Embryonic facial prominence (tissue), 1 donor: ENCODE results near the gene LSM2.
"Not testable (repeated sequence)": the region's sequence is repeated elsewhere in the genome, so short reads cannot be mapped to it uniquely, and the experiment has no call there.

Experiments used
- DNase-seq: peaks from one replicate; pipeline ENCODE4 v3.0.0-alpha.2; 2016; ENCODE audit errors: extremely low spot score

The LSM2 gene

DNA sequence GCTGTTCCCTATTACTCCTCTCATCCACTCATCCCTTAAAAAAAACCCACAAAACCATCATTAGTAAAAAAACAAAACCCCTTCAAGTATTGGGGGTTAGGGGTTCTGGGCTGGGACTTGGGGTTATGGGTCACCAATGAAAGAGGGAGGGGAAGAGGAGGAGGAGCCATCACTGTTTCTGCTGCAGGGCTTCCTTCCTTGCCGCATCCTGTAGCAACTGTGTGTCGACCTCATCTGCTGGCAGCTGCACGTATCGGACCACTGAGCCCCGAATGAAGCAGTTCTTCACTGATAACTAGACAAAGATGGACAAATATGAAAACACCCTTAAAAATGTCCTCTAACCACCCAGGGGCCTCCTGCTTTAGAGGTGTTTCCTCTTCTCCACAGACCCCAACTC, 9.2 kb downstream of the LSM2 start:
- no peak for DNase-seq

DNA sequence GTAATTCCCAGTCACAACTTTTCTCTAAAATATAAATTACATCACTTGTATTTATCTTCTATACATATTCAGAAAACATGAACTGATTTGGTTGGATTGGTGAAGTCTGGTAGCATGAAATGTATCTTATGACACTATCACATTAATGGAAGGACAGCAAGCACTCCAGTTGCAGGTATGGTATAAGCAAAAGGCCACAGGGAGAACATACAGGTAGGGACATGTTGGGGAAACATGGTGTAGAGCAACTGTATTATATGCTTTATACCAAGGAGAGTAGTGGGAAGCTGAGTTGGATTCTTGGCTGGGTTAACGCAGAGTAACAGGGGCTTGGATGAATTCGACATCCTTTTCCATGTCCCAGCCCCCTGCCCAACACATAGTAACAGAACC, 9.8 kb downstream of the LSM2 start:
- DNase-seq: no peak

DNA sequence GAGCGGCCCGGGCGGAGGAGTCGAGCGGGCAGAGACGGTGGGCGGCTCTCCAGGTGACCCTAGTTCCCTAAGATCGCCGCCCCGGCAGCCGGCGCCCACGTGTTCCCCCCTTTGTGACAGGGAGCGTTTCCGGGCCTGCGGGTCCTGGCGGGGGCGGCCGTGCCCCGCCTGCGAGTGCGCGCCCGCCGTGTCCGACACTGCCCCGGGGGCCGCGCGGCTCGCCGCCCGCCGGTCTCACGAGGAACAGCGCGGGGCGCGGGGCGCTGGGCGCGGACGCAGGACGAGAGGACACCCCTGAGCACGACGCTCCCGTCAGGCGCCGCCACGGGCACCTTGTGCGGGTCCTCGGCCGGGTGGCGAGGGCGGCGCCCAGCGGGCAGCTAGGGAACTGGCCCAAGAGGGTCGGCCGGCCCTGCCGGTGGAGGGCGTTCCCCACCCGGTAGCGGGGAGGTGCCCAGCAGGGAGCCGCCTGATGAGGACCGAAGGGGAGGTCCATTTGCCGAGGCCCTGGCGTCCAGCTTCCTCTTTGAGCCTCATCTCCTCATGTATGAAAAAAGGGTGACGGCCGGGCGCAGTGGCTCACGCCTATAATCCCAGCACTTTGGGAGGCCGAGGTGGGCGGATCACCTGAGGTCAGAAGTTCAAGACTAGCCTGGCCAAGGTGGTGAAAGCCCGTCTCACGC, 11.0 kb downstream of the LSM2 start, which contains the start of gene VARS1:
Gene VARS1, minus strand, starts transcription at position 137 of the 683 bp plus-strand sequence. CDS start 535 bp downstream, outside the sequence.
- peak; percentile 55 for DNase-seq

DNA sequence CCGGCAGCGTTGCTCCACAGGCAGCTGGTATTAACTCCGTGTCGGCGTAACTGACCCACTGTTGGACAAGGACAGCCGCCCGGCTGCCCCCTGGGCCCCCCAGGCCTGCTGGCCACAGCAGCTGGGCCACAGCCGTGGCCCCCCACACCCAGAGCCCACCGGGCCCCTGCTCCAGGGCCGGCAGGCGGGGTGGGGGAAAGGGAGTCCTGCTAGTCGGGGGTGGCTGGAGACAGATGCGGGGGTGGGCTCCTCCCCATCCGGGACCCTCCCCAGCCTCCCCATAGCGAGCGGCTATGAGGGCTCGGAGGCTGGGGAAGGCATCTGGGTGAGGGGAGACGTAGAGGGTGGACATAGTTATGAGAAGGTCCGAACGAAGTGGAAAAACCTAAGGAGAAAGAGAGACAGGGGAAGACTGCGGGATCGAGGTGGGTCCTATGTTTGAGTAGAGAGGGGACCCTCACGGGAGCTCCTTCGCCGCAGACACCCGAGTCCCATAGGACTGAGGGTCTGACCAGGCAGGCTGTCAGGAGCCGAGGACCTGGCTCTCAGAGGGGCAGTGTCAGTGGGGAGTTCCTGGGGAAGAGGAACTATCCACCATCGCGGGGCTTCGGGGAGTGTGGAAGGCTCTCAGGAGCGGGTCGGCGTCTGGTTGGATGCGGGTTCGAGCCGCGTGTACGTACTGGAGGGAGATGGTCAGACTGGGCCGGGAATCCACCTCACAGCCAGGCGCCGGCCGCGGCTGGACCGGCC, 11.7 kb downstream of the LSM2 start:
- DNase-seq: no peak

DNA sequence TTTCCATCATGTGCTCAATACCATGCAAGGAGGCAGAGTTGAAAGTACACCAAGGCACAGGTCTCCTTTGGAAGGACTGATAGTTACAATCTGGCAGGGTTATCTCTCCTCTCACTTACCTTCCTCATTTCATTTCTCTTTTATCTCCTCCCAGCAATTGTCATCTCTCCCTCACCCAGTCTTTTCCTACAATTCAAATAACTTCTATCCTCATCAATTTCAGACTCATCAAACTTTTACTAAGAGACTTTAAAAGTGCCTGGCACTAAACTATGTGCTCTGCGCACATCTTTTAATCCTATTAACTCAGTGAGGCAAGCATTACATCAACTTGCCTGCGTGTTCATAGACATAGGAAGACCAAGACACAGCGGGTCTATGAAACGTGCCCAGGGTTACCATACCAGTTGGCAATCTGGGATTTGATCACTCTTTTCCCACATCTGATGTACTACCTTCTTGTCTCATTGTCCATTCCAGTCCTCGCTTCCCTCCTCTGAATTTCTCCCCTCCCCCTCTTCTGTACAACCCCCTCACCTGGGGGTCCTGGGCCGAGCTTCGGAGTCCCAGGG, 12.4 kb downstream of the LSM2 start:
- no peak for DNase-seq

DNA sequence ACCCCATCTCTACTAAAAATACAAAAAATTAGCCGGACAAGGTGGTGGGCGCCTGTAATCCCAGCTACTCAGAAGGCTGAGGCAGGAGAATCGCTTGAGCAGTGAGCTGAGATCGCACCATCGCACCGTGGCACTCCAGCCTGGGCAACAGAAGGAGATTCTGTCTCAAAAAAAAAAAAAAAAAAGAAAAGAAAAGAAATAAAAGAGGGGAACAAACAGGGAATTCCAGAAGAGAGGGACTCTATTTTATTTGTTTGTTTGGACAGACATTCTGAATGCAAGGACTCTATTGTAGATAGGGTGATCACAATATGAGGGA, 12.9 kb downstream of the LSM2 start:
- DNase-seq: not testable (repeated sequence)

DNA sequence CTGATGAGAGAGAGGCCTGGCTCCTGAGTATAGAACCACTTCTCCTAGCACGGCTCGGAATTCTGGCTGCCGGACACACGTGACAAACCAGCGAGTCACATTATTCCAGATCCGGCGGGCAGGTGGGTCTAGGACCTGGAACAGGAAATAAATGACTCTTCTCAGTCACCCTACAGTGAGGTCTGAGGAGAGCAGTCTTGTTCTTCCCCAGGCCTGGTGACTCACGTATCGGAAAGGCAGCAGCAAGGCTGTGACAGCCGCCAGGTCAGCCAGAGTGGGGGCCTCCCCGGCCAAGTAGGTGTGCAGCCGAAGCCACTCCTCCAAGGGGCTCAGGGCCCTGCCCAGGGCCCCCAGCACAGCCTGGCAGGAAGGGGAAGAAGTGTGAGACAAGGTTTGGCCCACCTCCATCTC, 14.0 kb downstream of the LSM2 start:
- no peak for DNase-seq

DNA sequence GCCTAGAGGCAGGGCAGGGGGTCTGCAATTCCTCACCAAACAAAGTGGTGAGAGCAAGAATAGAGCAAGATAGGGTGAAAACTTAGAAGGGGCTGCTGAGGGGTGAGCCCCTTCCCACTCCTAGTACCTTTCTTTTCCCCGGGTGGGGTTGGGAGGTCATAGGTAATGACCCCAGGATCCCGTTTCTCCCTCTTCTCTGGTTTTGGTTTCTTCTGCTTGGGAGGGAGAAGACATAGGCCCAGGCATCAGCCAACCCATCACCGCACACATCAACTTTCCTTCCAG, 14.7 kb downstream of the LSM2 start:
- DNase-seq: no peak

DNA sequence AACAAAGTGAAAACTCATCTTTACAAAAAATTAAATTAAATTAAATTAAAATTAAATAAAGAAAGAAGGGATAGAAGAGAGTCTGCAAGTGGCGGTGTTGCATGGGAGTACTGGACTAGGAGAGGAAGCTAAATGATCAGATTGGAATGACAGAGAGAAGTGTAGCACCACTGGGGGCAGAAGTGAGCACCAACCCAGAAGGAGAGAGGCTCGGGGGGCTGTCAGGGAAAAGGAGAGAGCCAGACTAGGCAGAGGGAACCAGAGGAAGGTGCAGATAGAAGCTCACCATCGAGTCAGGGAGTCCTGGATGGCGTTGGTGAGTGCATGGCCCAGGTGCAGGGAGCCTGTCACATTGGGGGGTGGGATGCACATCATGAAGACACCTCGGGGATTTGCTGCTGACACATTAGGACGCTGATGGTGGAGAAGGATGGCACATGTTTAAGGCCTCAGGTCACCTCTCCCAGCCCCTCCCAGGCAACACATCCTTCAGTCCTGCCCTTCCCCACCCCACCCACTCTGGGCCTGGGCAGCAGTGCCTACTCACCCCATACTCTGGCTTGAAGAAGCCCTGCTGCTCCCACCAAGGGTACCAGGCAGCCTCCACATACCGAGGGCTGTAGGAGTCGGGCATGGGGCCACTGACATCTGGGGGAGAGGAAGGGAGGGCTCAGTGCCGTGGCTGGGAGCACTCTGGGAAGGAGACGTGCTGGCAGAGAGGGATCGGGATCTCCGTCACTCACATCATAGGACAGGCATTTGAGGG, 15.3 kb downstream of the LSM2 start:
- DNase-seq: peak; percentile 51

DNA sequence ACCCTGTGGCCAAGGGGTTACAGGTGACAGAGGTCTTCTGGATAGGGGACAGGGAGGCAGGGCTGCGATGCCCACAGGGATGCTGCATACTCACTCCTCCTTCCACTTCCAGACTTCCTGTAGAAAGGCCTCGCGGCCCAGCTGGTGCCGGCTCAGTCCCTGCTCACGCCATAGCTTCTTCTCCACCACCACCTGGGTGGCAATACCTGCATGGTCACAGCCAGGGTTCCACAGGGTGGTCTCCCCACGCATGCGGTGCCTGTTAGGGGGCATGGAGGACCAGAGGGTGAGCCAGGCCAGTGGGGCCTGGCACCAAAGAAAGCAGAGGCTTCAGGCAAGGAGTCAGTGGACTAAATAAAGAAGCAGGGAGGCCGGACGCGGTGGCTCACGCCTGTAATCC, 21.3 kb downstream of the LSM2 start:
- no peak for DNase-seq

DNA sequence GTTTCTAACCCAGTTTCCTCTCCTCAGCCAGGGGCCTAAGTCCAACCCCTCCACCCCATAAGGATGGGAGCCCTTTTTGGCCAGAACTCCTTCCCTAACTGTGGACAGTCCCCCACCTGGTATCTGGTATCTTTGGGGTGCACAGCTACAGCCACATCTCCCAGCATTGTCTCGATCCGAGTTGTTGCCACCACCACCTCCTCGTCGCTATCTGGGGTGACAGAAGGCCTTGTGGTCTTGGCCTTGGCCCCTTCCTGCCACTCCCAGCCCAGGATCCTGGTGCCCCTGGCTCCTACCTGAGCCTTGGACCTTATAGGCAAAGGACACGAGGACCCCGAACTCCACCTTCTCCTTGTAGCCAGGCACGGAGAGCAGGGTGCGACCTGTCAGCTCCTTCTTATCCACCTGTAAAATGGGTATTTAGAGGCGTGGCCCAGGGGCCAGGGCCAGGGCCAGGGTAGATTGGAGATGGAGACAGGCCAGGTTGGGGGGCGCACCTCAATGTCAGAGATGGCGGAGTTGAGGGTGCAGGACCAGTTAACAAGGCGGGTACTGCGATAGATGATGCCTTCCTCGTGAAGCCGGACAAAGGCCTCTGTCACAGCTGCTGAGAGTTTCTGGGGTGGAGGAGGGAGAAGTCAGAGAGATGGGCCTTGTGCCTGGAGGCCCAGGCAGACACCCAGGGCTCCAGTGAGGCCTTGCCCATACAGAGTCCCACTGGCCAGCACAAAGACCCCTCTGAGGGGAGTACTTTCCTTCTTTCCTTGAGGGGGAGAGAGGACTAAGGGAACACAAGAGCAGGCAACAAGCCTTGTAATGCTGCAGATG, 22.5 kb downstream of the LSM2 start:
- DNase-seq: no peak

DNA sequence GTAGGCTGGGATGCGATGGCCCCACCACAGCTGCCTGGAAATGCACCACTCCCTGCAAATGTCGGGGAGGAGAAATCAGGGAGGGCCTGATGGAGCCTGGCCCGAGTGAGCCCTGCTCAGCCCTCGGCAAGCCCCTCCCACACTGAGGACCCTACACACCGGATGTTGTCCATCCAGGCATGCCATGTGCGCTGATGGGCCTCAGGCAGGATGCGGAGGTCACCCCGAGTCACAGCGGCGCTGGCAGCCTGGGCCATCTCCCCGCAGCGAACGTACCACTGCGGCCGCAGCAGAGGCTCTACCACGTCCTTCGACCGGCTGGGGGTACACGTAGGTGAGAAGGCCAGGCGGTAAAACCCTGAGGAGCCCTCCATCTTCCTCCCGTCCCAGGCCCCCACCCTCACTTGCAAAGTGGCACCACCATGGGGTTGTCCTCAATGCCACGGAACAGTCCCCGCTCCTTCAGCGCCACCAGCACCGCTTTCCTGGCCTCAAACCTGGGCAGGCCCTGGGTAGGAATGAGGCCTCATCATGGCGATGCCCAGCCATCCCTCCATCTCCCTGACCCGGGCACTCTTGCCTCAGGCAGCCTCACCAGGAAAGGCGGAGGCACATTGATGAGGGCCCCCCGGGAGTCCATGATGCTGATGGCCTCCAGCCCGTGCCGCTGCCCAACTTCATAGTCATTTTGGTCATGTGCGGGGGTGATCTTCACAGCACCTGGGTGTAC, 24.5 kb downstream of the LSM2 start:
- DNase-seq: no peak

DNA sequence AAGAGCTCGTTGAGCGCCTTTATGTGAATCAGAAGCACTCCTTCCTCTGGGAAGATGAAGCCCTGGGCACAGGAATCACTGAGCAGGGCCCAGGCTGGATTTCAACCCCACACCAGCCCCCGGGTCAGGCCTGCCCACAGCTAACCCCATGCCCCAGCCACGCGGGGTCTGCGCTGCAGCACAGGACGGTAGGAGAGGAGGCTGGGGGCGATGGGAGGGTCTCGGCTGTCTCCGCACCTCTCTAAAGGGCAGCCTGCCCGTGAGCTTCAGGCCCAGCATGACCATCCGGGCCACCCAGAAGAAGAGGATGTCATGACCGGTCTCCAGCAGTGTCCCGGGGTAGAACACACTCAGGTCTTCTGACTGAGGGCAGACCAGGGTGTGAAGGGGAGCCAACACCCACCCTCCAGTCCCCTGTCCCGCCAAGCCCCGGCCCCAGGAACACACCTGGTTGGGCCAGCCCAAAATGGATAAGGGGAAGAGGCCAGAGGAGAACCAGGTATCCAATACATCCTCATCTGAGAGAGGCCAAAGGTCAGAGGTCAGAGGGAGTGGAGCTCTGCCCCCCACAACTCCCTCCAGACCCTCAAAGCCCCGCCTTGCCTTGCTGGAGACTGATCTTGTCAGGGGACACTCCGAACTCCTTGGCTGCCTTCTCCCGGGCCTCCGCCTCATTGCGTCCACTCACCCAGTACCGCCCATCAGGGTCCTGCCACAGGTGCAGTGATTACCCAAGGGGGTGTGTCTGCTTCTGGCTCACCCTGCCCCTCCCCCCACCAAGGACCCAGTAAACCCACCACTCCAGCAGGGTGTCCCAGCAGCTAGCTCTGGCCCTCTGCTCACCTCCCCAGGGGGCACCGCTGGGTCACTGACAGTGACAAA, 25.3 kb downstream of the LSM2 start:
- DNase-seq: no peak

DNA sequence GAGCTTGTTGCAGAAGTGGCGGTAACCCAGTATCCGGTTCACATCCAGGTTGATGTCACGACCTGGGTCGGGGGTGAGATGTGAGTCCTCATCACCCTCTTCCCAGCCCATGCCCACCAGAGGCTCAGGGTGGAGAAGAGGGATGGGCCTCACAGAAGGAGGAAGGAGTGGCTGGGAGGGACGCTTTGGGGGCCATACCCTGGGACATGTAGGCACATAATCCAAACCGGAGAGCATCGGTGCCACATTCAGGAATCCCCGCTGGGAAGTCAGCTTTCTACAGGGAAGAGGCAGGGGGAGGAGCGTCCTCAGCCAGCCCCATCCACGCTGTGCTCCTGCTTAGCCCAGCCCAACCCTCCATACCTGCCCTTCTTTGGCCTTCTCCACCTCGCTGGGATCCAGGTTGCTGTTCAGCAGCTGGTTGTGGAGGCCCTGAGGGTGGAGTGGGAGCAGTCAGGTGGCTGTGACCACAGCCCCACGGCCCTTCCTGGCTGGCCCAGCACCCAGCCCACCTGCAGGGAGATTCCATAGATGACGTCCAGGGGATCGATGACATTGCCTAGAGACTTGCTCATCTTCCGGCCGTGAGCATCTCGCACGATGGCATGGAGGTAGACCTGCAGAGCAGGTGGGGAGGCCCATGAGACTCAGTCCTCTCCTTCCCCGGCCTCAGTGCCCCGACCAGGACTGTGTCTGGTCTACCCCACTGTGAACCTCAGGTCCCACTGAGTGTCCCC, 26.1 kb downstream of the LSM2 start:
- no peak for DNase-seq

DNA sequence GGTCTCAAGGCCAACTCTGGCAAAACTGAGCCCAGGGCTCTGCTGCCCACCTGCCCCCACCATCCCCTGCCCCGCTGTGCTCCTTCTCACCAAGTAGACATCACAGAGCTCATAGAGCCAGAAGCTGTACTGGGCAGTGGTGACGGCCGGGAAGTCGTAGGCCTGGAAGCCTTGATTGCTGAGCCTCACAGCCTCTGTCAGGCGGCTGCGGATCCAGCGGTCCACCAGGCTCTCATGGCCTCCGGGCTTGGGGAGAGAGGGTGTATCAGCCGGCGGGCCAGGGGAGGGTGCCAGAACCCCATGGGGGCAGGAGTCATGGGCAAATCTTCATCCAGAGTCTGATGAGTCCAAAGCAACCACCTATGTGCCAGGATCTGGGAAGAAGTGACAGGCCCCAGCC, 26.9 kb downstream of the LSM2 start:
- DNase-seq: no peak

DNA sequence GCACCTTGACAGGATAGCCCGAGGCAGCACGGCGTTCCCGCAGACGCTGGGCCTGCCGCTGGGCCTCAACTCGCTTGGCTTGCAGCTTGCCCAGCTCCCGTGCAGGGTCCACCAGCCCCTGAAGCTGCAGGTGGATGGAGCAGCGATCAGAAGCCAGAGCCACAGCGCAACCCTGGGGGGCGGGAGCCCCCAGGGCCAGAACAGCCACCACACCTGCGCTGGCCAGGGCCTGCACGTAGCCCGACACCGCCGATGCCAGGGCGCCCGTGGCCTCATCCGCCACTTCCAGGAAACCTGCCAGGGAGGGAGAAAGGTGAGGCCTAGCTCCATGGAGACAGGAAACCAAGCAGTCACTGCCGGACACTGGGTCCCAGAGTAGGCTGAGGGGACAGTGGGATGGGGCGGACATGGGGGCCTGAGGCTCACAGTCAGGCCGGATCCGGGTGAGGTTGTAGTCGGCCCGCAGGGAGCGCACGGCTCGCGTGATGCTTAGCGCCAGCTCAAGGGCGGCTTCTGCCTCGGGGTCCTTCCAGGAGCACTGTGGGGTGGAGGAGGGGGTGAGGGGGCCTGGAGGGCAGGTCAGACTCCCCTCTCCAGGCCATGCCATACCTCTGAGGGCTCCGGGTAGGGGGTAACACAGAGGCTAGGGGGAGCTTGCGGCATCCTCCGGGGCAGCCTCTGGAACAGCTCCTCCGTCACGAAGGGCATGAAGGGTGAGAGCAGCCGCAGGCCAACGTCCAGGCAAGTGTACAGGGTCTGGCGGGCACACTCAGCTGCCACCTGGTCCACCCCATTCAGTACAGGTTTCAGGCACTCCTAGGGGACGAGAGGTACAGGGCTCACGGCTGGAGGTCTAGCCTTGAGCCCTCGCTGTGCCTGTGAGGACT, 27.5 kb downstream of the LSM2 start:
- no peak for DNase-seq

DNA sequence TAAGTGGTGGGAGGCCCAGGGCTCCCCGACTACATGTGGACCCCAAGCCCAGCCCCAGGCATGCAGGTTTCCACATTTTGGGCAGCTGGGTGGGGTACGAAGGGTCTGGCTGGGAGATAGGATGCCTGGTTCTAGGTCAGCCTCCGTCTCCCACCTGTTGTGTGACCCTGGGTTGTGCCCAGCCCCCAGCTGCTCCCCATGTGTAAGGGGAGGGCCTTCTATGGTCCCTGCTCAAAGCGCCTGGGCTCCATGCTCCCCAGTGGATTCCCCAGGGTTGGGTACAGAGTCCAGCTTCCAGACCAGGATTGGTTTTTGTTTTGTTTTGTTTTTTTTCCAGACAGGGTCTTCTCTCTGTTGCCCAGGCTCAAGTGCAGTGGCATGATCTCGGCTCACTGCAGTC, 28.6 kb downstream of the LSM2 start:
- DNase-seq: no peak

DNA sequence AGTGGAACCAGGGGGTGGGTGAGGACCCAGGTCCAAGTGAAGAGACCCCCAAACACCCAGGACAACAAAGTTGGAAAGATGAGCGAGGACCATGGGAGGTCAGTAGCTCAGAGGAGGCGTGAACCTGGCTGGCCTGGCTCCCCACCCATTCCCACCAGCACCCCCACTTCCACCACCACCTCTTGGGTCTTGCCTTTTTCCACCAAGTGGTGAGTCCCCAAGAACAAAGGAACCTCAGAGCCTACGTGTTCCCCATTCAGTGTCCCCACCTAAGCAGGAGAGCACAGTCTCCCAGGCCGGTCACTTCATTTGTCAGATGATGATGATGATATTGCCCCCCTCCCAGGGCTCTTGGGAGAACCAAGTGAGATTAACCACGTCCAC, 29.1 kb downstream of the LSM2 start:
- DNase-seq: no peak
